A673 (cell line): Measurements from ENCODE around the gene LMBR1.

Source experiments
- CTCF ChIP-seq: fragments of 300-800, 200-600 bp; sonication (generic); conservative IDR thresholded peaks from 2 replicates; pipeline ENCODE4 v1.5.1; 2017; ENCODE audit warnings: low read depth, mild to moderate bottlenecking, antibody characterized with exemption, low read length, moderate library complexity, mixed read lengths
- EZH2 ChIP-seq: fragments of 200-600 bp; sonication (generic); IDR thresholded peaks from 2 replicates; pipeline ENCODE4 v1.6.1; 2017; ENCODE audit warnings: borderline replicate concordance, low read depth, mild to moderate bottlenecking, mixed read lengths, antibody characterized with exemption, low read length; ENCODE audit not compliant: poor library complexity, severe bottlenecking

DNA sequence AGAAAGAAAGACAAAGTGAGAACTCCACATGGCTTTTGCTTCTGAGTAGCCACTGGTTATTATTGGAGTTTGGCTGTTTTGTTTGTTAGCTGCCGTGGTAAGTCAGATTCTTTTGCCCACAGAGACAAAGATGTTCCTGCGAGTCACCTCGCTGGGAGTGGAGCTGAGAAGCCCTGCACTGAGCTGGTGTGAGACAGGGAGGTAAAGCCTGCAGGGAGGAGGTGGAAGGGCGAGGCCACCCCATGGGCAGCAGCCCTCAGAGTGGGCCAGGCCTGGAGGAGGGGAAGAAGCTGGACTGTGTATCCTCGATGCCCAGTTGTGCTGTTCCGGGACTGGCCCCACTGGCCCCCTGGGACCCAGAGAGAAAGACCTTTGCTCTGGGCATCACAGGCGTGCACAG lies 42.3 kb upstream of the LMBR1 start:
- TF ChIP-seq CTCF (no peak), EZH2 (no peak)
